ENCODE data around the gene PDZD7. TPM values are rescaled to one million over a fixed set of nuclear protein-coding genes. Genes with fewer than 3 reads are reported as not detected.

Gene PDZD7
- total RNA-seq, 1 donor from 2014 or later: 0.17 TPM

- ATAC-seq (no peak), DNase-seq (no peak)
- intact Hi-C loops (cut with micrococcal nuclease): no loop called here
Measured at GRCh38 chr10:100995181-100995580, 35.7 kb downstream of the PDZD7 start.

- no peak for ATAC-seq
- intact Hi-C loops (cut with micrococcal nuclease): no loop called here
- DNase-seq: no peak
Measured at GRCh38 chr10:100993986-100994708, 36.8 kb downstream of the PDZD7 start.

GRCh38 chr10:100989088-100989487, 41.8 kb downstream of the PDZD7 start:
- ATAC-seq (no peak), DNase-seq (no peak)
- intact Hi-C loops (cut with micrococcal nuclease): no loop called here

GRCh38 chr10:100988166-100988565, 42.8 kb downstream of the PDZD7 start:
- intact Hi-C loops (cut with micrococcal nuclease): no loop called here
- no peak for ATAC-seq
- DNase-seq: no peak

GRCh38 chr10:100987685-100988049, 43.3 kb downstream of the PDZD7 start:
- DNase-seq (no peak), ATAC-seq (no peak)
- intact Hi-C loops (cut with micrococcal nuclease): no loop called here

GRCh38 chr10:100986952-100987684, 43.8 kb downstream of the PDZD7 start, which contains the start of the genes MRPL43 and TWNK:
Gene MRPL43, minus strand, starts transcription at chr10:100987497. Its CDS starts 54 bp downstream, at chr10:100987443.
Gene TWNK, plus strand, starts transcription at chr10:100987543. Its CDS starts 668 bp downstream, at chr10:100988211.
- ATAC-seq (peak; percentile 90), DNase-seq (peak; percentile 89)
- intact Hi-C loops (cut with micrococcal nuclease): no loop called here

- ATAC-seq: no peak
- no peak for DNase-seq
- intact Hi-C loops (cut with micrococcal nuclease): no loop called here
Measured at GRCh38 chr10:100986623-100986951, 44.3 kb downstream of the PDZD7 start.

GRCh38 chr10:100985336-100985735, 45.6 kb downstream of the PDZD7 start:
- ATAC-seq (no peak), DNase-seq (no peak)
- intact Hi-C loops (cut with micrococcal nuclease): no loop called here

GRCh38 chr10:100984672-100985177, 46.2 kb downstream of the PDZD7 start:
- no peak for ATAC-seq
- no peak for DNase-seq
- intact Hi-C loops (cut with micrococcal nuclease): no loop called here

GRCh38 chr10:100983868-100984671, 46.9 kb downstream of the PDZD7 start:
- DNase-seq: no peak
- ATAC-seq: no peak
- intact Hi-C loops (cut with micrococcal nuclease): no loop called here

- intact Hi-C loops (cut with micrococcal nuclease): no loop called here
- no peak for DNase-seq
- no peak for ATAC-seq
Measured at GRCh38 chr10:100982916-100983830, 47.8 kb downstream of the PDZD7 start.

- DNase-seq (no peak), ATAC-seq (no peak)
- intact Hi-C loops (cut with micrococcal nuclease): no loop called here
Measured at GRCh38 chr10:100981178-100981772, 49.7 kb downstream of the PDZD7 start.

- no peak for DNase-seq
- no peak for ATAC-seq
- intact Hi-C loops (cut with micrococcal nuclease): no loop called here
Measured at GRCh38 chr10:100980711-100981110, 50.2 kb downstream of the PDZD7 start.

GRCh38 chr10:100980311-100980710, 50.6 kb downstream of the PDZD7 start:
- ATAC-seq (no peak), DNase-seq (no peak)
- intact Hi-C loops (cut with micrococcal nuclease): no loop called here

GRCh38 chr10:100979791-100980272, 51.1 kb downstream of the PDZD7 start:
- ATAC-seq (no peak), DNase-seq (no peak)
- intact Hi-C loops (cut with micrococcal nuclease): no loop called here

GRCh38 chr10:100978901-100979195, 52.1 kb downstream of the PDZD7 start:
- intact Hi-C loops (cut with micrococcal nuclease): no loop called here
- ATAC-seq (no peak), DNase-seq (no peak)

- DNase-seq (no peak), ATAC-seq (no peak)
- intact Hi-C loops (cut with micrococcal nuclease): no loop called here
Measured at GRCh38 chr10:100978121-100978900, 52.6 kb downstream of the PDZD7 start.

- no peak for DNase-seq
- intact Hi-C loops (cut with micrococcal nuclease): no loop called here
- ATAC-seq: no peak
Measured at GRCh38 chr10:100977436-100977835, 53.5 kb downstream of the PDZD7 start.

Data from left ventricle myocardium superior (tissue), 1 donor.